C4-2B (cell line): ENCODE results near the gene KCNIP4.

Experiments
- ZFX ChIP-seq: fragments of 450-650 bp; IDR thresholded peaks from 2 replicates; pipeline ENCODE4 v1.6.1; 2017
- TF ChIP-seq, protein P1 (sequence below): fragments of 450-650 bp; conservative IDR thresholded peaks from 2 replicates; pipeline ENCODE4 v1.5.1; 2017; ENCODE audit warnings: mild to moderate bottlenecking

DNA sequence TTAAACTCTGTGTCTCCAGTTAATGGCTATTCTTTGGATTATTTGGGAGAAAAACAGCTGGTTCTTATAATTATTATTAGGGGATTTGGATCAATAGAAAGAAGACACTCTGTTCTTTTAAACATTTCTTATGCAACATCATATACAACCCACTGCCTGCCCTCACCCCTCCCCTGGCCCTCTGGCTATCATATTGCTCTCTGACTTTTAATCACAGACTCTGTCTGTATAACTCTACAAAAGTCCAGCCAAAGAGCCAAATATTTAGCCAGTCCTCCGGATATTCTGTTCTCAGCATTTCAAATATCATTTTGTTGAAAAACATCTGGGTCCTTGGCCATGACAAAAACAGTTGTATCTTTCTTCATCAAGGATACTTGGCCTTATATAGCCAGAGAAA lies 1267.3 kb downstream of the KCNIP4 start:
- TF ChIP-seq, protein P1, sequence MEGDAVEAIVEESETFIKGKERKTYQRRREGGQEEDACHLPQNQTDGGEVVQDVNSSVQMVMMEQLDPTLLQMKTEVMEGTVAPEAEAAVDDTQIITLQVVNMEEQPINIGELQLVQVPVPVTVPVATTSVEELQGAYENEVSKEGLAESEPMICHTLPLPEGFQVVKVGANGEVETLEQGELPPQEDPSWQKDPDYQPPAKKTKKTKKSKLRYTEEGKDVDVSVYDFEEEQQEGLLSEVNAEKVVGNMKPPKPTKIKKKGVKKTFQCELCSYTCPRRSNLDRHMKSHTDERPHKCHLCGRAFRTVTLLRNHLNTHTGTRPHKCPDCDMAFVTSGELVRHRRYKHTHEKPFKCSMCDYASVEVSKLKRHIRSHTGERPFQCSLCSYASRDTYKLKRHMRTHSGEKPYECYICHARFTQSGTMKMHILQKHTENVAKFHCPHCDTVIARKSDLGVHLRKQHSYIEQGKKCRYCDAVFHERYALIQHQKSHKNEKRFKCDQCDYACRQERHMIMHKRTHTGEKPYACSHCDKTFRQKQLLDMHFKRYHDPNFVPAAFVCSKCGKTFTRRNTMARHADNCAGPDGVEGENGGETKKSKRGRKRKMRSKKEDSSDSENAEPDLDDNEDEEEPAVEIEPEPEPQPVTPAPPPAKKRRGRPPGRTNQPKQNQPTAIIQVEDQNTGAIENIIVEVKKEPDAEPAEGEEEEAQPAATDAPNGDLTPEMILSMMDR, result no peak
- no peak for TF ChIP-seq ZFX
